HL-60 (cell line): ENCODE results near the gene ZNF302.

Experiments
- DNase-seq, 2 experiments: peaks; one replicate each; pipeline ENCODE4 v3.0.0-alpha.2; 2010 to 2020; ENCODE audit warnings: low read depth in 1 of 2, low spot score in 1 of 2
- H3K27ac ChIP-seq: fragments of 250-450 bp; sonication (Bioruptor Pico); replicated peaks from 2 replicates; pipeline ENCODE4 v1.5.1; 2020; ENCODE audit warnings: mild to moderate bottlenecking, moderate library complexity
- H3K27me3 ChIP-seq: fragments of 250-450 bp; sonication (Bioruptor Pico); 2 replicates; pipeline ENCODE4 v1.5.1; 2021; ENCODE audit warnings: mild to moderate bottlenecking, moderate library complexity; ENCODE audit not compliant: insufficient read depth, poor library complexity, severe bottlenecking
- H3K4me3 ChIP-seq: replicated peaks from 2 replicates; pipeline ENCODE4 v1.5.1; 2011; ENCODE audit warnings: mild to moderate bottlenecking, control low read depth, low read length; ENCODE audit not compliant: insufficient read depth
- CTCF ChIP-seq: IDR thresholded peaks from one replicate; pipeline ENCODE4 v1.5.1; 2011; ENCODE audit warnings: low read length, control low read depth, inconsistent platforms; ENCODE audit not compliant: insufficient read depth
- GABPA ChIP-seq: IDR thresholded peaks from 2 replicates; pipeline ENCODE4 v1.6.1; 2012; ENCODE audit warnings: low read depth
- POLR2AphosphoS5 ChIP-seq: IDR thresholded peaks from 2 replicates; pipeline ENCODE4 v1.6.1; 2012; ENCODE audit warnings: low read depth
- REST ChIP-seq: IDR thresholded peaks from 2 replicates; pipeline ENCODE4 v1.6.1; 2012; ENCODE audit warnings: low read depth; ENCODE audit not compliant: insufficient replicate concordance
- SPI1 ChIP-seq: IDR thresholded peaks from 2 replicates; pipeline ENCODE4 v1.6.1; 2012; ENCODE audit warnings: low read depth, mild to moderate bottlenecking, borderline replicate concordance

The ZNF302 gene

GRCh38 chr19:34671972-34672371, 5.5 kb upstream of the ZNF302 start:
- Histone ChIP-seq H3K27me3 (no peaks in the 10 kb centered on the region), H3K27ac (no peak overlapping the region), H3K4me3 (no peak overlapping the region)
- no peak for DNase-seq
- TF ChIP-seq REST, result no peak
- no peak for TF ChIP-seq CTCF
- TF ChIP-seq SPI1, result no peak
- no peak for TF ChIP-seq POLR2AphosphoS5
- no peak for TF ChIP-seq GABPA

- H3K4me3 ChIP-seq, result no peak overlapping the region
- no peaks in the 10 kb centered on the region for H3K27me3 ChIP-seq
- TF ChIP-seq POLR2AphosphoS5 (no peak), REST (no peak), SPI1 (no peak), GABPA (no peak), CTCF (no peak)
- no peak for DNase-seq
- H3K27ac ChIP-seq, result no peak overlapping the region
Observed at GRCh38 chr19:34673590-34673989, 3.9 kb upstream of the ZNF302 start.

GRCh38 chr19:34675250-34675649, 2.2 kb upstream of the ZNF302 start:
- Histone ChIP-seq H3K27me3 (no peaks in the 10 kb centered on the region), H3K4me3 (no peak overlapping the region), H3K27ac (no peak overlapping the region)
- TF ChIP-seq GABPA, result no peak
- TF ChIP-seq SPI1, result no peak
- no peak for DNase-seq

GRCh38 chr19:34675919-34676318, 1.6 kb upstream of the ZNF302 start:
- TF ChIP-seq GABPA (no peak), SPI1 (no peak), CTCF (no peak), REST (no peak), POLR2AphosphoS5 (no peak)
- no peaks in the 10 kb centered on the region for H3K27me3 ChIP-seq
- H3K4me3 ChIP-seq, result no peak overlapping the region
- no peak overlapping the region for H3K27ac ChIP-seq
- DNase-seq, result no peak
